ENCODE results near the gene HYAL1. TPM values are rescaled to one million over a fixed set of nuclear protein-coding genes. Genes with fewer than 3 reads are reported as not detected.
A peak's percentile ranks its signal among the peaks of the same experiment; 100 is the strongest.

Gene HYAL1
- total RNA-seq, 2 donors from 2014 or later = 2.0 TPM

GRCh38 chr3:50254577-50255250 lies 48.7 kb downstream of the HYAL1 start:
- Histone ChIP-seq H3K27me3 (replicated peaks; ENCODE audit: insufficient read depth) (no peaks in the 10 kb centered on the region), H3K36me3 (peaks cover 19 to 21% of the 10 kb centered on the region in 2 donors), H3K9me3 (no peaks in the 10 kb centered on the region), H3K4me3 (no peak overlapping the region), H3K27ac (peak overlapping the region; percentile 42 to 57), H3K4me1 (replicated peaks) (peaks cover 3% of the 10 kb centered on the region)
- TF ChIP-seq POLR2A (IDR thresholded peaks at IDR 0.05) (peak; percentile 41), CTCF (IDR thresholded peaks at IDR 0.05) (no peak), POLR2AphosphoS5 (IDR thresholded peaks at IDR 0.05) (peak; percentile 63)
- intact Hi-C loops (cut with DNase I) = no loop called here
- WGBS = 58% methylated on average over 8 of the region's 8 CpGs
- no peak for DNase-seq (ENCODE audit: low spot score)

GRCh38 chr3:50251220-50251619 lies 52.2 kb downstream of the HYAL1 start:
- no peak overlapping the region for H3K4me3 ChIP-seq
- peaks cover 4% of the 10 kb centered on the region for H3K4me1 ChIP-seq (replicated peaks)
- TF ChIP-seq CTCF (IDR thresholded peaks at IDR 0.05) = no peak
- TF ChIP-seq POLR2A (IDR thresholded peaks at IDR 0.05) = no peak
- TF ChIP-seq POLR2AphosphoS5 (IDR thresholded peaks at IDR 0.05) = no peak
- intact Hi-C loops (cut with DNase I) = no loop called here
- H3K27ac ChIP-seq = no peak overlapping the region
- 78% methylated on average over 6 of the region's 8 CpGs for WGBS
- no peaks in the 10 kb centered on the region for H3K9me3 ChIP-seq
- no peaks in the 10 kb centered on the region for H3K27me3 ChIP-seq (replicated peaks; ENCODE audit: insufficient read depth)
- DNase-seq (ENCODE audit: low spot score) = no peak
- peaks cover 1 to 2% of the 10 kb centered on the region in 2 donors for H3K36me3 ChIP-seq

GRCh38 chr3:50250514-50250913 lies 52.9 kb downstream of the HYAL1 start:
- Histone ChIP-seq H3K9me3 (no peaks in the 10 kb centered on the region), H3K27me3 (replicated peaks; ENCODE audit: insufficient read depth) (no peaks in the 10 kb centered on the region), H3K27ac (no peak overlapping the region), H3K4me1 (replicated peaks) (peaks cover 4% of the 10 kb centered on the region), H3K36me3 (no peaks in the 10 kb centered on the region), H3K4me3 (no peak overlapping the region)
- no peak for DNase-seq (ENCODE audit: low spot score)
- 95% methylated on average over 4 of the region's 4 CpGs for WGBS
- TF ChIP-seq CTCF (IDR thresholded peaks at IDR 0.05) (no peak), POLR2AphosphoS5 (IDR thresholded peaks at IDR 0.05) (no peak)
- intact Hi-C loops (cut with DNase I) = no loop called here

Other genes with a start within 250 kb of the HYAL1 start
- 100 to 1,000 TPM; 135 to 260 TPM for gene RBM5, start 214.7 kb downstream of the HYAL1 start, total RNA-seq
- gene SEMA3F, start 148.2 kb downstream of the HYAL1 start, total RNA-seq = 10 to 100 TPM; 43.3 to 71.8 TPM
- gene GNAT1, start 112.0 kb downstream of the HYAL1 start, total RNA-seq = not detected
- gene SLC38A3, start 98.3 kb downstream of the HYAL1 start, total RNA-seq = 1 to 10 TPM in 1 of 2 donors, under 1 TPM in 1; 0.41 to 4.0 TPM
- 100 to 1,000 TPM; 118 to 301 TPM for gene GNAI2, start 67.4 kb downstream of the HYAL1 start, total RNA-seq
- gene SEMA3B, start 34.4 kb downstream of the HYAL1 start, total RNA-seq = 10 to 100 TPM in 1 of 2 donors, 1 to 10 TPM in 1; 8.7 to 32.0 TPM
- gene LSMEM2, start 24.5 kb downstream of the HYAL1 start, total RNA-seq = not detected
- gene IFRD2, start 11.1 kb downstream of the HYAL1 start, total RNA-seq = 10 to 100 TPM; 93.0 to 99.9 TPM
- gene HYAL3, start 4.2 kb downstream of the HYAL1 start, total RNA-seq = 10 to 100 TPM in 1 of 2 donors, 1 to 10 TPM in 1; 4.1 to 10.7 TPM
- 10 to 100 TPM; 15.8 to 28.0 TPM for gene NAA80, start 4.2 kb downstream of the HYAL1 start, total RNA-seq
- gene HYAL2, start 19.2 kb upstream of the HYAL1 start, total RNA-seq = 100 to 1,000 TPM in 1 of 2 donors, 10 to 100 TPM in 1; 76.1 to 131 TPM
- gene TUSC2, start 24.6 kb upstream of the HYAL1 start, total RNA-seq = 100 to 1,000 TPM in 1 of 2 donors, 10 to 100 TPM in 1; 31.9 to 121 TPM
- 10 to 100 TPM; 23.8 to 36.6 TPM for gene RASSF1, start 37.3 kb upstream of the HYAL1 start, total RNA-seq
- 10 to 100 TPM in 1 of 2 donors, 1 to 10 TPM in 1; 1.6 to 41.9 TPM for gene ZMYND10, start 42.2 kb upstream of the HYAL1 start, total RNA-seq
- 10 to 100 TPM; 22.8 to 32.1 TPM for gene NPRL2, start 47.2 kb upstream of the HYAL1 start, total RNA-seq
- gene CYB561D2, start 47.3 kb upstream of the HYAL1 start, total RNA-seq = 10 to 100 TPM; 33.2 to 39.9 TPM
- 10 to 100 TPM; 73.0 to 76.7 TPM for gene TMEM115, start 55.9 kb upstream of the HYAL1 start, total RNA-seq
- gene CACNA2D2, start 200.1 kb upstream of the HYAL1 start, total RNA-seq = 1 to 10 TPM; 5.6 to 9.1 TPM

All from prostate gland (tissue), 2 donors.